ENCODE data around the gene KRTAP2-2. TPM values are rescaled to one million over a fixed set of nuclear protein-coding genes. Genes with fewer than 3 reads are reported as not detected.
A peak's percentile ranks its signal among the peaks of the same experiment; 100 is the strongest.

The KRTAP2-2 gene
- polyA plus RNA-seq, 12 donors: not detected

DNA sequence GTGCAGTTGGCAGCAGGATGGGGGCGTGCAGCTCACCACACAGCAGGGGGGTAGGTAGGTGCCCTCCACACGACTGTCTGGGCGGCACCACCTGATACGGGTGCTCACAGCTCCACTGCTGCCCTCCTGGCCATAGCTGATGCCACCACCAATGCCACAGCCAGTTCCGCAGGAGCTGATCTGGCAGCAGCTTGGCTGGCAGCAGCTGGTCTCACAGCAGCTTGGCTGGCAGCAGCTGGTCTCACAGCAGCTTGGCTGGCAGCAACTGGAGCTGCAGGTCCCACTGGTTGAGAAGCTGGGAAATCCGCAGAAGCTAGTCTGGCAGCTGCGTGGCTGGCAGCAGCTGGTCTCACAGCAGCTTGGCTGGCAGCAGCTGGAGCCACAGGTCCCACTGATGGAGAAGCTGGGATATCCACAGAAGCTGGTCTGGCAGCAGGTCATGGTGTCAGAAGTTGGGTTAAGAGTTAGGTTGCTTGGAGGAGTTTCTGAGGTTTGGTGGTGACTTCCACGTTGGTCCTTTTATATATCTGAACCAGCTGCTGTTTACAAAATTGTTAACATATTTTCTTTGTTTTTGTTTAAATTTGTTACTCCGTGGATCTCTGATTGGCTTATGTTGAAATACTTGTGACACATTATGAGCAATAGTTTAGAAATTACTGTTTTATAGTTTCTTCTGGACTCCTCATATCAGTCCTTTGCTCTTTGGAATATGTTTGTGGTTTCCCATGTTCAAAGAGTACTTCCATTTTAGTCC lies 28.1 kb downstream of the KRTAP2-2 start, which contains the start of gene KRTAP1-5:
Gene KRTAP1-5 (minus strand): TSS at position 494 of the 757 bp plus-strand sequence. CDS start 53 bp downstream, at position 441.
- DNase-seq: no peak

DNA sequence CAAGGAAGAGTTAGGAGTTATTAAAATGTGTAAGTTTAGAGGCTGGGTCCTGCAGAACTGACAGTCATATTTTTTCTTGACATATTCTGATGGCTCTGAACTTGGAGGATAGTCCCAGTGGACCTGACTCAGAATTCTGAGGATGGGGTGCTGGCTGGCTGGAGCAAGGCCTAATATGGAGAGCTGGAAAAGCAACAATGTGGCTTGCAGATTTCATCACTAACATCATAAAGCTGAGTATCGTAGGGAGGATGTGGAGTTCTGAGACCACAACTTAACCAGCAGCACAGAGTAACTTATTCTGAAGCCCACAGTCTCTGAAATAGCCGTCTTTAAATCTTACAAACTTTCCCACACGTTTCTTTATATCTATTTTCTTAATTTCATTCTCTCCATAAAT lies 30.3 kb downstream of the KRTAP2-2 start:
- no peak for DNase-seq

DNA sequence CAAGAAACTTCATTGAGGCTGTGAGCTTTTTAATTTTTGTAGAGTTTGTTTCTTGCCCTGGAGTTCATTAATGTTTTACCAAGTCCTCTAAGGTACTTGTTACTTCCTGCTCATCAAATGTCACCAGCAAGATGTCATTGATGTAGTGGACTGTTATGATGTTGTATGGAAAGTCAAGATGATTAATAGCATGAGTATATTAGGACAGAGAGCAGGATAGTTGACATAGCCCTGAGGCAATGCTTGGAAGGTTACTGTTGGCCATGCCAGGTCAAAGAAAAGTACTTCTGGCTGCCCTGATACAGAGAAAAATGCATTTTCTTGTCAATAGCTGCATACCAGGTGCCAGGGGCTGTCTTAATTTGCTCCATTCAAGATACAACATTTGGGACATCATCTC lies 34.7 kb downstream of the KRTAP2-2 start:
- no peak for DNase-seq

DNA sequence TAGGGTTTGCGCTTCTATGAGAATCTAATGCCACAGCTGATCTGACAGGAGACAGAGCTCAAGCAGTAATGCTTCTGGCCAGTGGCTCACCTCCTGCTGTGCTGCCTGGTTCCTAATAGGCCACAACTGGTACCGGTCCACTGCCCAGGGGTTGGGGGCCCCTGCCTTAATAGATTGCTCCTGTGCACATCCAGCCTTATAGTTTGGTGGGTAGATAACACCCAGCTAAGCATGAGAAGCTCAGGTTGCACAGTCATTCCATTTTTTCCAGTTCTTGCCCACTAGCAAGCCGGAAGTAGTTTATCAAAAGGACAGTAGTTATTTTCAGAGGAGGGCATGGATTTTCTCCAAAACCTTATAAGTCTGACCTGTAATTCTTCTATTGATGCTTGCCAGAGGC lies 35.6 kb downstream of the KRTAP2-2 start:
- no peak for DNase-seq

DNA sequence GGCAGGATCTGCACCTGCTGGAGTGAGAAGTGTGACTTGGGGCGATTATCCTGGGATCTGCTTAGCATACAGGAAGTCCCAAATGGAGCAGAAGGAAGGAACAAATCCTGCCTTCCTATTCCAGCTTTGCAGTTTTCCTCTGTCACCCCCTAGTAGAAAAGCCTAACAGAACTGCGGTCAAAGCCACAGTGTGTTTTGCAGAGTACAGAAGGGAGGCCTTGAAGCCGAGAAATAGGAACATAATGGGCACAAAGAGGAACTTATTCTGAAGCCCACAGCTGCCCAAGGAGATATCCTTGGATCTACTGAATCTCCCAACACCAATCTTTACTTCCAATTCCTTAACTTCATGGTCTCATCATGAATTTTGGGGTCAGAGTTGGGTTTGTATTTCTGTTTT lies 36.5 kb downstream of the KRTAP2-2 start:
- DNase-seq: no peak

DNA sequence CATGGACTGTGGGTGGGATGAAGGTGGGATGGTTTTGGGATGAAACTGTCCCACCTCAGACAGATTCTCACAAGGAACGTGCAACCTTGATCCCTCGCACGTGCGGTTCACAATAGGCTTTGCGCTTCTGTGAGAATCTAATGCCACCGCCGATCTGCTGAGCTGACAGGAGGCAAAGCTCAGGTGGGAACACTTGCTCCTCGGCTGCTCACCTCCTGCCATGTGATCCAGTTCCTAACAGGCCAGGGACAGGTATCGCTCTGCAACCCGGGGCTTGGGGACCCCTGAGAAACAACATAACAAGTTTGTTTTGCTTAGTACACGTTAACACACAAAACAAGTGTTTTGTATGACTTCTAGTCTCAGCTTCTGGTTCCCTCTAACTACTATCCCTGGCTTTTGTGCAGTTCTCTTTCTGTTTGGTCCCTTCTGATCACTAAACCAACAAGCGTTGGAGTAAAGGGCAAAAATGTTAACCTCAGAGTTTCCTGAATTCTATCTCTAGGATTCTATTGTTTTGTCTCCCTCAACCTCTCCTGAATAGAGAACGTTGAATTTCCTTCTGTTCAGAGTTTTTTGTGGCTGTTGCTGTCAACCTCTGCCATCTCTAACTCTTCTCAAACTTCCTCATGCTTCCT lies 38.3 kb downstream of the KRTAP2-2 start:
- no peak for DNase-seq

DNA sequence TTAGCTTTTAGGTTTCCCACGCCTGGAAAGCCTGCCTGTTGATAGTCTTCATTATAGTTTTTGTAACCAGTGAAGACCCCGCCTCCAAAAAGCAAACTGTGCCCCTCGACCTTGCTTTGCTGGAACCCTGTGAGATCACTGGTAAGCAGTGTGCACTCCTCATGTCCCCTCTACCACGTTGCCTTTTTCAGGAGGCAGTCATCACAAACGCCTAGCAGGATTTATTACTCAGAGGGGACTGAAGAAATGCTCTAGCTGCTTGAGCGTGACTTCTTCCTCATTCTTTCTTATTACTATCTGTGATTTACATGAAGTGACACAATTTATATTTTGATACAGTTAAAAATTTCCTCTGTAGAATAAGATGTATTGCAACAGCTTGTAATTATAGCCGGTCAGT lies 39.6 kb downstream of the KRTAP2-2 start:
- DNase-seq: no peak

DNA sequence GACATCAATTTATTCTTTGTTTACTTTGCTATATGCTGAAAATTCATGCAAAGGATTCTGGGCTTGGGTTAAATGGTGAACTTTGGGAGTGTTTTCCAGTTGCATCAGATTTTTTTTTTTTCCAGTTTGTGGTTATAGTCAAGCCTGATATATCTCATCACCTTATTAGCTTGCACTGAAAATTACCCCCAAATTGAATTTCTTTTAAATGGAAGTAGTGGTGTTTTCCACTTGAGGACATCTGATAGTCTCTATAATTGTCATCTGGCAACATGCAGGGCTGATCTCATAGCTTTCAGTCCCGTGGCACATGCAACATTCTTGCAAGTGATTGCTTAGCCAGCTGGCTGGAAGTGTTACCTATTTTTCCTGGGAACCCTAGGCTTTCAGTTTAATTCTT lies 41.4 kb downstream of the KRTAP2-2 start:
- DNase-seq: peak; percentile 31

DNA sequence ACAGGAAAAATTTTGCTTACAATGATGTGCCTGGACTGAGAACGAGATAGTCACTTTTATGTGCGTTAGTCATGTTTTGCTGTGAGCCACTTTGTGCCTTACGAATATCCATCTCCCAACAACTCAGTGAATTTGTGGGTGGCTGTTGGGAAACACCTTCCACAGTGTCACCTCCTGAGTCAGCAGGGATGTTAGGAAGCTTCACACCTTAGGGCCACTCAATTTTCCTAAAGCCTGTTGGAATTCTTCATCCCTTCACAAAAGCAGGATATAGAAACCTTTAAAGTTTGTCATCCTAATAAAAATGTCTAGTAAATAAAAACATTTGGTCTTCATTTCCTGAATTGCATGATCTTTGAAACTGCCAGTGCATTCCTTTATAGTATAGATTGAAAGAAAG lies 41.8 kb downstream of the KRTAP2-2 start:
- no peak for DNase-seq

DNA sequence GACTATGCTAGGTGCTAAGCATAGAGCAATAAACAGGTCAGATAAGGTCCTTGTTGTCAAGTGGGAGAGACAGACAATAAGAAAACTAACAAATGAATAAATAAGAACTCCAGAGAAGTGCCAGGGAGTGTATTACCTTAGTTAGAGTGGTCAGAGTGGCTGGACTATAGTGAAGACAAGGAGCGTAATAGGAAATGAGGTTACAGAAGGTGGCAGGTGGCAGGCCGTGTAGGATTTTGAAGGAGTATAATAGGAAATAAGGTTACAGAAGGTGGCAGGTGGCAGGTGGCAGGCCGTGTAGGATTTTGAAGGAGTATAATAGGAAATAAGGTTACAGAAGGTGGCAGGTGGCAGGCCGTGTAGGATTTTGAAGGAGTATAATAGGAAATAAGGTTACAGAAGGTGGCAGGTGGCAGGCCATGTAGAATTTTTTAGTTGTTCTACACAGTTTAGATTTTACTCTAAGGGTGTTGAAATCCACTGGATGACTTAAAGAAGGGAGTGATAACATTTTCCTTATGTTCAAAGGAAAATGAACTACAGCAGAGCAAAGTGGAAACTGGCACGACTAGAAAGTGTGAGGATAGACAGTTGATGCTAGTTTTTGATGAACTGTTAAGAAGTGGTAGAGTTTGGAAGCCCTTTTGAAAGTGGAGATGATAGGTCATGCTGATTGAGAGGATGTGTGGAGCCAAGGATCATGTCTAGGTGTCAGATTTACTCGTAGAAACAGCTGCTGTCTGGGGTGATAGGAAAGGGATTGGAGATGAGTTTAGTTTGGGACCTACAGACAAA lies 42.5 kb downstream of the KRTAP2-2 start:
- no peak for DNase-seq

DNA sequence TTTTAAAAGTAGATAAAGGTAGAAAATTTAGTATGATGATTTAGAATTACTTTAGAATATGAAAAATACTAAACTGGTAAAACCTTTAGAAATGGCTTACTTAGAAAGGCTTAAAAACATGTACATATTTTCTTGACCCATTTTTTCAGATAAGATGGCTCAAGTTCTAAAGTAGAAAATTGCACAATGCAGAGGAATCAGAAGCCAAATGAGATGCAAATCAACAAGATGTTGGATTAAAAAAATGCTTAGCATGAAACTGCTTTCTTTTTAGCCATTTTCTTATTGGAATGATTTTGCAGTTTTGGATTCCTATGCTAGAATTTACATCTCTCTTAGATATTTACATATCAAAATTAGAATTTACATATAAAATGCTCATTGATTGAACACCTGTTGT lies 44.6 kb downstream of the KRTAP2-2 start:
- DNase-seq: no peak

DNA sequence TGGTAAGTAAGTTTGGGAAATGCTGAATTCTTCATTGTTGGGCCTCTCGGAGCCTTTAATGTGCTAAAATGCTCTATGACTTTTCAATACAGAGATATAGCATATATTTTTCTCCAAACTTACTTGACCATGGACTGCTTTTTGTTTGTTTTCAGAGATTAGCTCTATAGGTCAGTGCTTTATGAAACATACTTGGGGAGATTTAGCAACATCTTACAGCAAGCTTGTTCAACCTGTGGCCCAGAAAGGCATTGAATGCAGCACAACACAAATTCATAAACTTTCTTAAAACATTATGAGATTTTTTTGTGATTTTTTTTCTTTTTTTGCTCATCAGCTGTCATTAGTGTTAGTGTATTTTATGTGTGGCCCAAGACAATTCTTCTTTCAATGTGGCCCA lies 45.1 kb downstream of the KRTAP2-2 start:
- no peak for DNase-seq

DNA sequence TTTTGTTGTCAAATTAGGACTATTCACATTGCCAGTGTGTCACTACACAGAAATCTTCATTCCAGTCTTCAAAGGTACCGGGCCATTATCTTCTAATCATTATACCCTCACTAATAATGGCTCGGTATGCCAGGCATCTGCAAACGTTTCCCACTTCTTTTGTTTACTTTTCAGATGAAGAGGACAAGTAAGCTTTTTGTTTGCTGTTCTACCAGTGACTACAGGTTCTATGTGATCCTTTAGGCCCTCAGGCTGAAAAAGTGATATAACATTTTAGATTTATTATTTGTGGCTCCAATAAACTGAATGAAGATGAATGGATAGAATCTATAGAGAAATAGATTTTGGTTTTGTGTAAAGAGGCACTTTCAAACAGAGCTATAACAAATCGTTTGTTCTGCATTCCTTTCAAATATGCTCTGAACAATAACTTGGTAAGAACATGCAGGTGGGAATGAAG lies 45.7 kb downstream of the KRTAP2-2 start:
- no peak for DNase-seq

DNA sequence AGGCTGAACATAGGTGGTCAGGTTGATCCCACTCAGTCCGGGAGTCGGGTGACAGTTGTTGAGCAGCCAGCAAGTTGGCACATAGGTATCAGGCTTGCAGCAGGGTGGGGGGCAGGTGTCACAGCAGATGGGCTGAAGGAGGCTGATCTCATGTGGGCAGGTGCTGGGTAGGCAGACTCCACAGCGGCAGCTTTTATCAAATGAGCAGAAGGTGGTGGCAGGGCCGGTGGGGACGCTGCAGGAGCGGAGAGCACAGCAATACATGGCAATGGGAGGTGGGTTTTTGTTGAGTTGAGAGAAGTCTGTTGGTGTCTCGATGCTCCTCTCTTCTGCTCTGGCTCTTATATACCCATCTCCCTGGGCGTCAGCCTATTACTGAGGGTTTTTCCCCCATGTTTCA lies 46.2 kb downstream of the KRTAP2-2 start, which contains the start of gene KRTAP3-1:
Gene KRTAP3-1 (minus strand): TSS at position 318 of the 400 bp plus-strand sequence. CDS start 54 bp downstream, at position 264.
- DNase-seq: no peak

Other genes with a start within 250 kb of the KRTAP2-2 start
- 1,000 to 10,000 TPM in 1 of 12 donors, 100 to 1,000 TPM in 2, 10 to 100 TPM in 8, not detected in 1; 26.9 to 1,201 (median 45.0) TPM for gene KRT10, start 232.6 kb downstream of the KRTAP2-2 start, polyA plus RNA-seq (ENCODE audit: insufficient read length in 12 of 12)
- gene KRT12, start 188.0 kb downstream of the KRTAP2-2 start, polyA plus RNA-seq (ENCODE audit: insufficient read length in 12 of 12): 1 to 10 TPM in 1 of 12 donors, under 1 TPM in 6, not detected in 5; 0.07 to 2.8 (median 0.31) TPM
- 1 to 10 TPM in 1 of 12 donors, under 1 TPM in 4, not detected in 7; 0.07 to 1.9 (median 0.22) TPM for gene KRT20, start 170.0 kb downstream of the KRTAP2-2 start, polyA plus RNA-seq (ENCODE audit: insufficient read length in 12 of 12)
- gene KRT23, start 117.6 kb downstream of the KRTAP2-2 start, polyA plus RNA-seq (ENCODE audit: insufficient read length in 12 of 12): 10 to 100 TPM in 3 of 12 donors, under 1 TPM in 6, not detected in 3; 0.12 to 25.1 (median 0.44) TPM
- 10 to 100 TPM in 1 of 12 donors, 1 to 10 TPM in 9, not detected in 2; 2.3 to 12.3 (median 6.3) TPM for gene KRT39, start 88.3 kb downstream of the KRTAP2-2 start, polyA plus RNA-seq (ENCODE audit: insufficient read length in 12 of 12)
- 10 to 100 TPM in 5 of 12 donors, 1 to 10 TPM in 5, not detected in 2; 3.1 to 16.4 (median 11.0) TPM for gene KRT40, start 70.9 kb downstream of the KRTAP2-2 start, polyA plus RNA-seq (ENCODE audit: insufficient read length in 12 of 12)
- gene KRTAP3-3, start 61.1 kb downstream of the KRTAP2-2 start, polyA plus RNA-seq (ENCODE audit: insufficient read length in 12 of 12): not detected
- gene KRTAP3-2, start 55.3 kb downstream of the KRTAP2-2 start, polyA plus RNA-seq (ENCODE audit: insufficient read length in 12 of 12): 1 to 10 TPM in 4 of 12 donors, under 1 TPM in 5, not detected in 3; 0.22 to 1.4 (median 0.86) TPM
- gene KRTAP3-1, start 46.1 kb downstream of the KRTAP2-2 start, polyA plus RNA-seq (ENCODE audit: insufficient read length in 12 of 12): not detected
- gene KRTAP1-5, start 28.0 kb downstream of the KRTAP2-2 start, polyA plus RNA-seq (ENCODE audit: insufficient read length in 12 of 12): not detected
- gene KRTAP1-4, start 25.0 kb downstream of the KRTAP2-2 start, polyA plus RNA-seq (ENCODE audit: insufficient read length in 12 of 12): not detected
- not detected for gene KRTAP1-3, start 20.4 kb downstream of the KRTAP2-2 start, polyA plus RNA-seq (ENCODE audit: insufficient read length in 12 of 12)
- not detected for gene KRTAP1-1, start 13.8 kb downstream of the KRTAP2-2 start, polyA plus RNA-seq (ENCODE audit: insufficient read length in 12 of 12)
- not detected for gene KRTAP2-1, start 7.9 kb downstream of the KRTAP2-2 start, polyA plus RNA-seq (ENCODE audit: insufficient read length in 12 of 12)
- gene KRTAP2-3, start 4.9 kb upstream of the KRTAP2-2 start, polyA plus RNA-seq (ENCODE audit: insufficient read length in 12 of 12): under 1 TPM in 2 of 12 donors, not detected in 10; 0.49 to 0.57 TPM
- gene KRTAP2-4, start 10.6 kb upstream of the KRTAP2-2 start, polyA plus RNA-seq (ENCODE audit: insufficient read length in 12 of 12): not detected
- not detected for gene KRTAP4-7, start 28.9 kb upstream of the KRTAP2-2 start, polyA plus RNA-seq (ENCODE audit: insufficient read length in 12 of 12)
- not detected for gene KRTAP4-8, start 42.9 kb upstream of the KRTAP2-2 start, polyA plus RNA-seq (ENCODE audit: insufficient read length in 12 of 12)
- gene KRTAP4-16, start 47.0 kb upstream of the KRTAP2-2 start, polyA plus RNA-seq (ENCODE audit: insufficient read length in 12 of 12): not detected
- gene KRTAP4-9, start 50.2 kb upstream of the KRTAP2-2 start, polyA plus RNA-seq (ENCODE audit: insufficient read length in 12 of 12): not detected
- not detected for gene KRTAP4-11, start 63.1 kb upstream of the KRTAP2-2 start, polyA plus RNA-seq (ENCODE audit: insufficient read length in 12 of 12)
- gene KRTAP4-12, start 69.0 kb upstream of the KRTAP2-2 start, polyA plus RNA-seq (ENCODE audit: insufficient read length in 12 of 12): not detected
- not detected for gene KRTAP4-6, start 85.3 kb upstream of the KRTAP2-2 start, polyA plus RNA-seq (ENCODE audit: insufficient read length in 12 of 12)
- gene KRTAP4-5, start 94.6 kb upstream of the KRTAP2-2 start, polyA plus RNA-seq (ENCODE audit: insufficient read length in 12 of 12): not detected
- not detected for gene KRTAP4-4, start 105.5 kb upstream of the KRTAP2-2 start, polyA plus RNA-seq (ENCODE audit: insufficient read length in 12 of 12)
- gene KRTAP4-3, start 113.0 kb upstream of the KRTAP2-2 start, polyA plus RNA-seq (ENCODE audit: insufficient read length in 12 of 12): not detected
- gene KRTAP4-2, start 123.0 kb upstream of the KRTAP2-2 start, polyA plus RNA-seq (ENCODE audit: insufficient read length in 12 of 12): not detected
- not detected for gene KRTAP4-1, start 129.7 kb upstream of the KRTAP2-2 start, polyA plus RNA-seq (ENCODE audit: insufficient read length in 12 of 12)
- gene KRTAP9-1, start 134.7 kb upstream of the KRTAP2-2 start, polyA plus RNA-seq (ENCODE audit: insufficient read length in 12 of 12): not detected
- not detected for gene KRTAP9-2, start 171.4 kb upstream of the KRTAP2-2 start, polyA plus RNA-seq (ENCODE audit: insufficient read length in 12 of 12)
- not detected for gene KRTAP9-3, start 177.2 kb upstream of the KRTAP2-2 start, polyA plus RNA-seq (ENCODE audit: insufficient read length in 12 of 12)
- not detected for gene KRTAP9-8, start 182.8 kb upstream of the KRTAP2-2 start, polyA plus RNA-seq (ENCODE audit: insufficient read length in 12 of 12)
- not detected for gene KRTAP9-4, start 194.5 kb upstream of the KRTAP2-2 start, polyA plus RNA-seq (ENCODE audit: insufficient read length in 12 of 12)
- gene KRTAP9-9, start 200.2 kb upstream of the KRTAP2-2 start, polyA plus RNA-seq (ENCODE audit: insufficient read length in 12 of 12): not detected
- gene KRTAP9-6, start 210.1 kb upstream of the KRTAP2-2 start, polyA plus RNA-seq (ENCODE audit: insufficient read length in 12 of 12): under 1 TPM in 7 of 12 donors, not detected in 5; 0.11 to 0.65 (median 0.24) TPM
- gene KRTAP9-7, start 220.5 kb upstream of the KRTAP2-2 start, polyA plus RNA-seq (ENCODE audit: insufficient read length in 12 of 12): not detected
- gene KRTAP29-1, start 247.6 kb upstream of the KRTAP2-2 start, polyA plus RNA-seq (ENCODE audit: insufficient read length in 12 of 12): not detected